HG03571 (cell line): ENCODE results near the gene PRDM16.

ENCODE experiments used
- ATAC-seq: cut with Tn5 transposase; IDR thresholded peaks from one replicate; pipeline ENCODE4 v1.9.1; 2021; ENCODE audit not compliant: unreplicated experiment

The PRDM16 gene

DNA sequence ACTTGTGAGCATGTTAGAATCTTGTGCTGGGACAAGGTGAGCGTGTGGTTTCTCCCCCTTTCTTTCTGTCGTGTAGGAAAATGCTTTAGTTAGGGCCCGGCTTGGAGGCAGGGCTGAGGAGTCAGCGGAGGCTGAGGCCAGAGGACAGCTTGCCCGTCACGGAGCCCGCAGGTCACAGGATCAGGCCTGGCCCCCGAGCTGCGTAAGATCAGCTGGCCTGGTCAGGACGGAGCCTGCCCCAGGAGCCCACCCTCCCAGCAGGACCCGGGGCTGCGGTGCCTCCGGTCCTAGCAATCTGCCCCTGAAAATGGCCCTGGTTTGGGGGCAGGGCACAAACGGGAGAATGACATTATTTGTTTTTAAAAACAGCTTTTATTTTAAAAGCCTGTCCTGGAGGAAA, 52.0 kb downstream of the PRDM16 start:
- no peak for ATAC-seq

DNA sequence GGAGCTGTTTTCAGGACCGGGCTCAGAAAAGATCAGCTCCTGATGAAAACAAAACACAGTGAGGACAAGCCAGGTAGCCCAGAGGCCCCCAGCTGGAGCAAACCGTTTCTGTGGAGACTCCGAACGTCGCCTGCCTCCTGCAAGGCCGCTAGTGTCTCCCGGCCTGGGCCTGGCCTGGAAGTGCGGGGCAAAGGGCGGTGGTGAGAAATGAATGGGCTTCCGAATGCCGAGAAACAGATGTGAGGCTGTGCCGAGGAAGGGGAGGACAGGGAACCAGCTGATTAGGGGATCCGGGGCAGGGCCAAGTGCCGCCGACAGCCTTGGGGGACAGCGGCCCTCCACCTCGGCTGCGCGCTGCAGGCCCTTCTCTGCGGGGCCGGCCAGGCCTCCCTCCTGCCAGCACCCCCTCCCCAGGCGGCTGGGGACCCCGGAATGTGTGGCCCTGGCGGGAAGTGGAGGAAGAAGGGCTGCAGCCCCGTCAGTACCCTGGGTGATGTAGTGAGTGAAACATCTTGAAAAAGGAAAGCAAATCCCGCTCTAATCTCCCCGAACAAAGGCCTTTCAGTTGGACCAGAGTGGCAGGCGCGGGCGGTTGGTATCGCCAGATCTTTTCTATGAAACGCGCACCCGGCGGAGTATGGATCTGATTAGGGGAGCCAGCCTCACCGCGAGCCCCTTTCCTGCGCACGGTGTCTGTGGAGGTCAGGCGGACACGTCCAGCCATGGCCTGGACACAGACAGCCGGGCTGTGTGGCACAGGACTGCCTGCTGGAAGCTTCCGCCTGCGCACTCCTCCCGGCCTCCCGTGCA, 52.6 kb downstream of the PRDM16 start:
- ATAC-seq: no peak

DNA sequence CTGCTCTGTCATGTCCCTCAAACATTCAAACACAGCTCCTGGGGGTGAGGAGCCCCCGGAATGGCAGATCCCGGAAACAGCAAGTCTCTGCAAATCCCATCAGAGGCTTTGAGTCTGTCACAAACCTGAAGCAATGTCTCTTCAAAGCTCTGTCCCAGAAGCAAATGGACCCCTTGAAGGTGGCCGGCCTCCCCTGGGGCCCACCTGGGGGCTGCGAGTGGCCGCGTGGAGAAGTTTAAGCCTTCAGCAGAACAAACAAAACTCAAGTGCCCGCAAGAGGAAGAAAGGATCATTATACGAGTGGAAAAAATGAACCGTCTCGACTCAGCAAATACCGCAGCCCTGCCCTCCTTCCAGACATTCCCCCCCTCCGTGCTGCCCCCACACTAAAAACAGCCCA, 53.3 kb downstream of the PRDM16 start:
- ATAC-seq: no peak

- ATAC-seq: no peak
These were observed 55.2 kb downstream of the PRDM16 start for GRCh38 chr1:3124246-3124645.

DNA sequence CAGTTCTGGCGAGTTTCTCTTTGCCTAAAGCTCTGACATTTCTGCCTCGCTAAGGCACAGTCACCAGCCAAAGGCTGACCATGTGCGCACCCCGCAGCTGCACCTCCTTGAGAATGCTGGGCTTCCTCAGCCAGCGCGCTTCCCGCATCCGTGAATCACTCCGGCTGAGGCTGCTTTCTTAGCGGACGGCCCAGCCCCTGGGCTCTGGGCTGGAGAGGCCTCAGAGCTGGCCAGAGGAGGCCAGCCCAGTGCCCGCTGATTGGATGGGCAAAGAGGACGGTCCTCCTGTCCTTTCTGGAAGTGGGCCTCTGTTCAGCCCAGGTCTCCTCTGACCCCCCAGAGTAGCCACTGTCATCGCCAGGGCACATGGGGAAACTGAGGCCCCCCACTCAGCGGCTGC, 56.1 kb downstream of the PRDM16 start:
- no peak for ATAC-seq

GRCh38 chr1:3125546-3126368, 56.8 kb downstream of the PRDM16 start:
- ATAC-seq: no peak

- ATAC-seq: no peak
These were observed 58.0 kb downstream of the PRDM16 start for GRCh38 chr1:3126756-3127678.

GRCh38 chr1:3127738-3128137, 58.7 kb downstream of the PRDM16 start:
- ATAC-seq: no peak

DNA sequence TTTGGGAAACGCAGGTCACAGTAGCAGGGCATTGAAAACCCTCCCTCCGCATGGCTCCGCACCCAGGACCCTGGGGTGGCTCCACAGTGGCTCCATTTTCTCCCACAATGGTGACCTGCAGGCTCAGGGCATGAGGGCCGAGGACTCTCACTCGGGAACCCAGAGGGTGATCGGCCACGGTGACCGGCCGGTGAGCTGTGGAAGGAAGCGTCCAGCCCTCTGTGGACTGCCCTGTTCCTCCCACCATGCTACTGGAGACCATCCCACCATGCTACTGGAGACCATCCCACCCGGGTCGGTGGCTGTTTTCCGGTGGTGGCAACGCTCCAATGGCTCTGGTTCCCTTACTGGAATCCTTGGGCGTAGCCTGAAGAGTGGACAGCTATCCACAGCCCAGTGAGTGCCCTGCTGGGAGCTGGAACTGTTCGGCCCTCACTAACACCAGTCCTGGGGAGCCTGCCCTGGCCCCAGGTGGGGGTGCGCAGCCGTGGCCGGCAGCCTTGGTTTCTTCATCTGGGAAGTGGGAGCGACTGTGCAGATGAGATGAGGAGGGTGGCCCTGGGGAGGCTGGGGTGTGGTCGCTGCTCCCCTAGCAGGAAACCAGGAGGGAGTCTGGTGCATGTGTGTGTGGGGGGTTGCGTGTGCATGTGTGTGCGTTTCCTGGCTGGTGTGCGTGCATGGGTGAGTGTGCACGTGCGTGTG, 59.6 kb downstream of the PRDM16 start:
- ATAC-seq: no peak

- ATAC-seq: no peak
These were observed 60.1 kb downstream of the PRDM16 start for GRCh38 chr1:3129133-3129490.

DNA sequence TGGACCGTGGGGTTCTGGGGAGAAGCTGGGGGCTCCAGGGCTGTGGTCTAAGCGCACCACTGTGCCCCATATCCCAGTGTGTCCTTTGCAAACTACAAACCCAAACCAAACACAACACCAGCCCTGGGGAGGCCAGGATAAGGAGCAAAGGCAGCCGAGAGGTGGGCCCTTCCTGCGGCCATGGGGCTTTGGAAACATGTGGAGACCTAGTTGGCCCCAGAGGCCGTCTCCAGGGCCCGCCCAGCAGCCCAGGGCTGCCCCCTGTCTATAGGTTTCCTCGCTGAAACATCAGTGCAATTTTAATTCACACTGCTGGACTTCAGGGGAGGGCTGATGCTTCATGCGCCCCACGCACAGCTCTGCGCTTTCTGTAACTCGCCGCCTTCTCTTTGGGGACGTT, 61.3 kb downstream of the PRDM16 start:
- ATAC-seq: no peak

GRCh38 chr1:3132660-3133059, 63.7 kb downstream of the PRDM16 start:
- no peak for ATAC-seq

- ATAC-seq: no peak
These were observed 64.7 kb downstream of the PRDM16 start for GRCh38 chr1:3133686-3134085.

DNA sequence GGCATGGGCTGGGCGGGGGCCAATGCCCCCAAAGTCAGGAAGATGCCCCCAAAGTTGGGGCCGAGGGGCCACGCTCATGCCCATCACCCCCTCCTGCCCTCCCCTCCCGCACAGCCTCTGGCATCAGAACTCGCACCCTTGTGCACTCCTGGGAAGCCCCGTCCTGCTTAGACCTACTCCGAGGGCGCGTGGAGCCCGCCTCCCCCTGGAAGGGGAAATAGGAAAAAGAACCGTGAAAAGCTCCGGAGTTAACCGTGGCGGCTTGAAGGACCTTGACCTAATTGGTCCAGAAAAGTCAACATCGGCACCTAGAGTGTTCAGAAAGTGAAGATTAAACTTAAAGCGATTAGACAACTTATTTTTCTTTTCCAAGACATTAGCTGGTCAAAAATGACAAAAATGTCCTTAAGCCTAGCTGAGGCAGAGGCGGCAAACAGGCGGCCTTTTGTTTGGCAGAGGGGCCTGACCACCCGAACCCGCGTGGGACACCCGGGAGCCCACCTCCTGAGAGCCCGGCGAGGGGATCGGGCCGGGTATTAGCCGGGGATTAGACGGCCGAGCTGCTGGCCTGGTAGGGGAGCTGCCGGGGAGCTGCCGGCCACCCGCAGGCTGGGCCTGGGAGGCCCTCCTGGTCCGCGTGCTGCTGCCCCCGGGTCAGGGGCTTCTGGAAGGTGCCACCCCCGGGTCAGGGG, 65.5 kb downstream of the PRDM16 start:
- no peak for ATAC-seq

- no peak for ATAC-seq
These were observed 66.2 kb downstream of the PRDM16 start for GRCh38 chr1:3135073-3135702.

- ATAC-seq: no peak
These were observed 66.9 kb downstream of the PRDM16 start for GRCh38 chr1:3135744-3136455.

- ATAC-seq: no peak
These were observed 67.5 kb downstream of the PRDM16 start for GRCh38 chr1:3136532-3136931.

DNA sequence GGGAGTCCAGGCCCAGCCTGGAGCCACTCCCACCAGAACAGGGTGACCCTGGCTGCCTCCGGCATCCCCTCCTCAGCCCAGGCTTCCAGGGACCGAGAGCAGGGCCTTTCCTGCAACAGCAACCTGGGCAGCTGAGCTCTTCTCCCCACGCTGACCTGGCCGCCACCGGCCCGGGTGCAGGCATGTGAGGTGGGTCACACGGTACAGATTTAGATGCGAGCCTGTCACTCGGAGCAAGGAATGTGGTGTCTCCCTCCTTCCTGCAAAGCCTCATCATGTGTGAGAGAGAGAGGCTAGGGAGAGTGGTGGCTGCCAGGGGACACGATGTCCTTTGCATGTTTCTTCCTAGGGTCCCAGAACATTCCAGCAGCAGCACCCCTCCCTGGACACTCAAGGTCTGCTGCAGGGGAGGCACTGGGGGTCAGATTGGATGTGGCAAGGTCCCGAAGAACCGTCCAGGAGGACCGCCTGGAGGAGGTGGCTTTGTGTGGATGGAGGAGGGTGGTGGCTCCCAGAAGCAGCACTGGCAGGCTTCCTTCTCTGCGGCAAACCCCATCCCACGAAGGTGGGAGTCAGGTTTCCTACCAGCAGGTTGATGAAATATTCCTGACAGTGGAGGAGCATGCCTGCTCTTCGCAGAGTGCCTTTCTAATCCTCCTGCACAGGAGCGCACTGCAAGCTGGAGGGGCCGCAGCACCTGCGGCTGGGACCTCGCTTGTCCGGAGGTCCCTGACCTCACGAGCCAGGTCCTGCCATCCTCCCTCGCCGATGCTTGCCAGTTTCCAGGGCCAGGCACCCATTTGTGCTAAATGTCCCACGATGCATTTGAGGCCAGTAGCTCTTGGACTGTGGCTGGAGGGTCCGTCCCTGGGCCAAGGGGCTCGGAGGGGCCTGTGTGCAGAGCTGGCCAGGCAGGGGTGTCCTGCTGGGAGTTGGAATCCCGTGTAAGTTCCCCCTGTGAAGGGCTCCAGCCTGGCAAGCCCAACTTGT, 68.4 kb downstream of the PRDM16 start:
- no peak for ATAC-seq
